ENCODE results near the gene CD300A.

DNA sequence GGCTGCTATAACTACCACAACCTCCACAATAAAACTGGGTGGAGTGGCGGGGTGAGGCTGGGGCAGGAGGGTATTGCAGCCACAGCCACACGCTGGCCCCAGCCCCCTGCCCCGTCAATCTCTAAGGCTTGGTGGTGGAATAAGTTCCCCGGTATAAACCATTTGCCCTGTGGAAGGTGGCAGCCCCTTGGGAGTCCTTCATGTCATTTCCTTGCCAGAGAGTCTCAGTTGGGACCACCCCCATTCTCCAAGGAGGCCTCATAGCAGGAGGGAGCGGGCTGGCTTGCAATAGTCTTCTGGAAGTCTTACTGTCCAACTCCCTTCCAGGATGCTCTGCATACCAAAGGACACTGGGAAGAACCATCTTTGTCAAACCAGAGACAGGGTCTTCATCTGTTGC, 19.4 kb downstream of the CD300A start:
- TF ChIP-seq EP300 (IDR thresholded peaks at IDR 0.05; ENCODE audit: borderline replicate concordance) = no peak
- TF ChIP-seq TAF1 (IDR thresholded peaks at IDR 0.05; ENCODE audit: low read depth) = no peak
- TF ChIP-seq RAD21 (IDR thresholded peaks at IDR 0.05; ENCODE audit: low read depth) = no peak
- TF ChIP-seq, protein P1, sequence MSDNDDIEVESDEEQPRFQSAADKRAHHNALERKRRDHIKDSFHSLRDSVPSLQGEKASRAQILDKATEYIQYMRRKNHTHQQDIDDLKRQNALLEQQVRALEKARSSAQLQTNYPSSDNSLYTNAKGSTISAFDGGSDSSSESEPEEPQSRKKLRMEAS (IDR thresholded peaks at IDR 0.05) = no peak
- no peak for TF ChIP-seq TCF12 (IDR thresholded peaks at IDR 0.05; ENCODE audit: low read depth)
- TF ChIP-seq CREB1 (IDR thresholded peaks at IDR 0.05; ENCODE audit: low read depth) = no peak
- TF ChIP-seq, protein P2, sequence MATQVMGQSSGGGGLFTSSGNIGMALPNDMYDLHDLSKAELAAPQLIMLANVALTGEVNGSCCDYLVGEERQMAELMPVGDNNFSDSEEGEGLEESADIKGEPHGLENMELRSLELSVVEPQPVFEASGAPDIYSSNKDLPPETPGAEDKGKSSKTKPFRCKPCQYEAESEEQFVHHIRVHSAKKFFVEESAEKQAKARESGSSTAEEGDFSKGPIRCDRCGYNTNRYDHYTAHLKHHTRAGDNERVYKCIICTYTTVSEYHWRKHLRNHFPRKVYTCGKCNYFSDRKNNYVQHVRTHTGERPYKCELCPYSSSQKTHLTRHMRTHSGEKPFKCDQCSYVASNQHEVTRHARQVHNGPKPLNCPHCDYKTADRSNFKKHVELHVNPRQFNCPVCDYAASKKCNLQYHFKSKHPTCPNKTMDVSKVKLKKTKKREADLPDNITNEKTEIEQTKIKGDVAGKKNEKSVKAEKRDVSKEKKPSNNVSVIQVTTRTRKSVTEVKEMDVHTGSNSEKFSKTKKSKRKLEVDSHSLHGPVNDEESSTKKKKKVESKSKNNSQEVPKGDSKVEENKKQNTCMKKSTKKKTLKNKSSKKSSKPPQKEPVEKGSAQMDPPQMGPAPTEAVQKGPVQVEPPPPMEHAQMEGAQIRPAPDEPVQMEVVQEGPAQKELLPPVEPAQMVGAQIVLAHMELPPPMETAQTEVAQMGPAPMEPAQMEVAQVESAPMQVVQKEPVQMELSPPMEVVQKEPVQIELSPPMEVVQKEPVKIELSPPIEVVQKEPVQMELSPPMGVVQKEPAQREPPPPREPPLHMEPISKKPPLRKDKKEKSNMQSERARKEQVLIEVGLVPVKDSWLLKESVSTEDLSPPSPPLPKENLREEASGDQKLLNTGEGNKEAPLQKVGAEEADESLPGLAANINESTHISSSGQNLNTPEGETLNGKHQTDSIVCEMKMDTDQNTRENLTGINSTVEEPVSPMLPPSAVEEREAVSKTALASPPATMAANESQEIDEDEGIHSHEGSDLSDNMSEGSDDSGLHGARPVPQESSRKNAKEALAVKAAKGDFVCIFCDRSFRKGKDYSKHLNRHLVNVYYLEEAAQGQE (IDR thresholded peaks at IDR 0.05; ENCODE audit: low read depth) = no peak
- no peak for TF ChIP-seq FOXM1 (IDR thresholded peaks at IDR 0.05; ENCODE audit: borderline replicate concordance, low read depth)
- TF ChIP-seq YY1 (IDR thresholded peaks at IDR 0.05; ENCODE audit: low read depth) = no peak
- no peak for TF ChIP-seq EGR1 (IDR thresholded peaks at IDR 0.05)
- TF ChIP-seq CEBPB (IDR thresholded peaks at IDR 0.05) = no peak
- TF ChIP-seq ZBTB7A (IDR thresholded peaks at IDR 0.05; ENCODE audit: low read depth) = no peak
